HG03442 (cell line): ENCODE data around the gene ACTG1.
A peak's percentile ranks its signal among the peaks of the same experiment; 100 is the strongest.

Experiments
- ATAC-seq: cut with Tn5 transposase; IDR thresholded peaks from one replicate; pipeline ENCODE4 v1.9.1; 2021; ENCODE audit warnings: mild to moderate bottlenecking, moderate library complexity; ENCODE audit not compliant: unreplicated experiment

ACTG1 gene

GRCh38 chr17:81512562-81513371 is at the start of gene ACTG1:
ACTG1 (minus strand) TSS chr17:81512799; CDS start chr17:81512354, 445 bp downstream.
- ATAC-seq, result peak; percentile 39

GRCh38 chr17:81561494-81561885 is 48.9 kb upstream of the ACTG1 start:
- no peak for ATAC-seq

GRCh38 chr17:81558941-81559806 is 46.6 kb upstream of the ACTG1 start:
- no peak for ATAC-seq

- ATAC-seq, result no peak
These were observed 45.5 kb upstream of the ACTG1 start for GRCh38 chr17:81558115-81558468.

GRCh38 chr17:81557276-81558114 is 44.9 kb upstream of the ACTG1 start:
- no peak for ATAC-seq

- ATAC-seq, result no peak
These were observed 44.3 kb upstream of the ACTG1 start for GRCh38 chr17:81556863-81557262.

- ATAC-seq, result no peak
These were observed 43.6 kb upstream of the ACTG1 start for GRCh38 chr17:81556175-81556691.

GRCh38 chr17:81553616-81554181 is 41.1 kb upstream of the ACTG1 start:
- ATAC-seq, result no peak

- ATAC-seq, result no peak
These were observed 40.5 kb upstream of the ACTG1 start for GRCh38 chr17:81553018-81553615.

GRCh38 chr17:81552244-81553017 is 39.8 kb upstream of the ACTG1 start, which contains the start of gene FAAP100:
FAAP100 (minus strand) TSS chr17:81552353; CDS start chr17:81552330, 23 bp downstream.
- ATAC-seq, result peak; percentile 57

- peak; percentile 11 for ATAC-seq
These were observed 39.1 kb upstream of the ACTG1 start for GRCh38 chr17:81551458-81552243.

- ATAC-seq, result no peak
These were observed 38.3 kb upstream of the ACTG1 start for GRCh38 chr17:81550830-81551457.

GRCh38 chr17:81550285-81550684 is 37.7 kb upstream of the ACTG1 start:
- ATAC-seq, result no peak

- ATAC-seq, result no peak
These were observed 37.2 kb upstream of the ACTG1 start for GRCh38 chr17:81549826-81550225.

GRCh38 chr17:81549031-81549557 is 36.5 kb upstream of the ACTG1 start:
- ATAC-seq, result no peak

GRCh38 chr17:81547614-81547982 is 35.0 kb upstream of the ACTG1 start:
- no peak for ATAC-seq

- no peak for ATAC-seq
These were observed 34.5 kb upstream of the ACTG1 start for GRCh38 chr17:81546906-81547613.
